ENCODE data around the gene IFT57. TPM values are rescaled to one million over a fixed set of nuclear protein-coding genes. Genes with fewer than 3 reads are reported as not detected.

Gene IFT57
- total and polyA plus RNA-seq, 2 donors (not counting 1 experiment from before 2014, with no cell fraction given): 53.6 to 94.4 TPM

- TF ChIP-seq CTCF (IDR thresholded peaks at IDR 0.05) (no peak), EZH2 (IDR thresholded peaks at IDR 0.05; ENCODE audit: borderline replicate concordance, insufficient read depth, low read depth, low read length, poor library complexity, severe bottlenecking) (no peak)
Measured at GRCh38 chr3:108200578-108200977, 21.6 kb downstream of the IFT57 start.

GRCh38 chr3:108200024-108200423 is 22.2 kb downstream of the IFT57 start:
- peaks cover 13 to 24% of the 10 kb centered on the region in 2 experiments for H3K36me3 ChIP-seq (replicated peaks in 1 of 2; ENCODE audit: control extremely low read depth in 1 of 2, control insufficient read depth in 1 of 2, extremely low read depth in 1 of 2, insufficient read depth in 2 of 2, low read length in 1 of 2)
- no peaks in the 10 kb centered on the region for H3K27me3 ChIP-seq (replicated peaks in 1 of 4; ENCODE audit: control extremely low read depth in 1 of 4, control insufficient read depth in 3 of 4, insufficient read depth in 4 of 4, low read length in 3 of 4)
- peaks cover 2% of the 10 kb centered on the region for H4K20me1 ChIP-seq (ENCODE audit: control insufficient read depth, insufficient read depth, low read length, poor library complexity, severe bottlenecking)
- DNase-seq (no peak), ATAC-seq (ENCODE audit: low read depth) (no peak)
- ChIA-PET POLR2A (no interaction called here), CTCF (no interaction called here)
- peaks cover 9% of the 10 kb centered on the region for H3K79me2 ChIP-seq (ENCODE audit: control insufficient read depth, insufficient read depth, low read length)
- peaks cover 5% of the 10 kb centered on the region in 2 donors for H3K4me1 ChIP-seq (ENCODE audit: control insufficient read depth in 2 of 2, insufficient read depth in 2 of 2, low read length in 2 of 2)
- no peak overlapping the region for H3K9ac ChIP-seq (ENCODE audit: low read length)
- H3K4me3 Mint-ChIP-seq: no peak overlapping the region
- no CpG with 5 or more reads among the region's 2 CpGs for WGBS (ENCODE audit: insufficient coverage)
- H2AFZ ChIP-seq (ENCODE audit: insufficient read depth, low read depth, low read length, poor library complexity, severe bottlenecking): no peak overlapping the region
- intact Hi-C loops (cut with micrococcal nuclease): no loop called here
- H3K4me3 ChIP-seq (ENCODE audit: control extremely low read depth in 1 of 5, extremely low read depth in 1 of 5, insufficient read depth in 1 of 5, low read depth in 2 of 5, low read length in 4 of 5): no peak overlapping the region
- H3K27ac ChIP-seq (ENCODE audit: low read length in 2 of 2): no peak overlapping the region
- TF ChIP-seq CTCF (IDR thresholded peaks at IDR 0.05) (no peak), EZH2 (IDR thresholded peaks at IDR 0.05; ENCODE audit: borderline replicate concordance, insufficient read depth, low read depth, low read length, poor library complexity, severe bottlenecking) (no peak)
- no peak overlapping the region for H3K4me2 ChIP-seq (replicated peaks; ENCODE audit: low read depth, low read length, poor library complexity, severe bottlenecking)
- no peaks in the 10 kb centered on the region for H3K9me3 Mint-ChIP-seq (ENCODE audit: insufficient read depth)
- H3K27ac Mint-ChIP-seq: no peak overlapping the region
- H3K4me1 Mint-ChIP-seq: peaks cover 56% of the 10 kb centered on the region
- H3K9me3 ChIP-seq (ENCODE audit: control extremely low read depth in 1 of 3, control insufficient read depth in 2 of 3, insufficient read depth in 1 of 3, low read length in 2 of 3): no peaks in the 10 kb centered on the region
- no peaks in the 10 kb centered on the region for H3K27me3 Mint-ChIP-seq

More at GRCh38 chr3:108200578-108200977, 21.6 kb downstream of the IFT57 start:
- peaks cover 5% of the 10 kb centered on the region for H3K79me2 ChIP-seq (ENCODE audit: control insufficient read depth, insufficient read depth, low read length)
- Mint-ChIP-seq H3K9me3 (ENCODE audit: insufficient read depth) (no peaks in the 10 kb centered on the region), H3K4me1 (peaks cover 60% of the 10 kb centered on the region), H3K27ac (no peak overlapping the region), H3K4me3 (no peak overlapping the region), H3K27me3 (no peaks in the 10 kb centered on the region)
- peaks cover 6% of the 10 kb centered on the region for H4K20me1 ChIP-seq (ENCODE audit: control insufficient read depth, insufficient read depth, low read length, poor library complexity, severe bottlenecking)
- ChIA-PET CTCF (no interaction called here), POLR2A (no interaction called here)
- H2AFZ ChIP-seq (ENCODE audit: insufficient read depth, low read depth, low read length, poor library complexity, severe bottlenecking): no peak overlapping the region
- DNase-seq (no peak), ATAC-seq (ENCODE audit: low read depth) (no peak)
- no peak overlapping the region for H3K4me3 ChIP-seq (ENCODE audit: control extremely low read depth in 1 of 5, extremely low read depth in 1 of 5, insufficient read depth in 1 of 5, low read depth in 2 of 5, low read length in 4 of 5)
- H3K9me3 ChIP-seq (ENCODE audit: control extremely low read depth in 1 of 3, control insufficient read depth in 2 of 3, insufficient read depth in 1 of 3, low read length in 2 of 3): no peaks in the 10 kb centered on the region
- intact Hi-C loops (cut with micrococcal nuclease): no loop called here
- H3K9ac ChIP-seq (ENCODE audit: low read length): no peak overlapping the region
- H3K27me3 ChIP-seq (replicated peaks in 1 of 4; ENCODE audit: control extremely low read depth in 1 of 4, control insufficient read depth in 3 of 4, insufficient read depth in 4 of 4, low read length in 3 of 4): no peaks in the 10 kb centered on the region
- H3K36me3 ChIP-seq (replicated peaks in 1 of 2; ENCODE audit: control extremely low read depth in 1 of 2, control insufficient read depth in 1 of 2, extremely low read depth in 1 of 2, insufficient read depth in 2 of 2, low read length in 1 of 2): peaks cover 13 to 28% of the 10 kb centered on the region in 2 experiments
- H3K4me2 ChIP-seq (replicated peaks; ENCODE audit: low read depth, low read length, poor library complexity, severe bottlenecking): no peak overlapping the region
- H3K4me1 ChIP-seq (ENCODE audit: control insufficient read depth in 2 of 2, insufficient read depth in 2 of 2, low read length in 2 of 2): peaks cover 5% of the 10 kb centered on the region in 2 donors
- WGBS (ENCODE audit: insufficient coverage): no CpG with 5 or more reads among the region's 1 CpG
- no peak overlapping the region for H3K27ac ChIP-seq (ENCODE audit: low read length in 2 of 2)

All from B cell (primary cell).